Omental fat pad (tissue), 4 donors: ENCODE results near the gene KMT2D. TPM values are rescaled to one million over a fixed set of nuclear protein-coding genes. Genes with fewer than 3 reads are reported as not detected.

Experiments used
- ATAC-seq: fragments of 150-250 bp; one replicate; pipeline ENCODE4 v1.9.1; 2016; ENCODE audit warnings: mild to moderate bottlenecking, moderate library complexity; ENCODE audit not compliant: low FRiP score
- DNase-seq: peaks from one replicate; pipeline ENCODE4 v3.0.0-alpha.2; 2019; ENCODE audit warnings: low spot score
- CTCF ChIP-seq, 3 donors: fragments of 450-650 bp; IDR thresholded peaks; one replicate each; pipeline ENCODE4 v1.5.1; 2016 to 2017; ENCODE audit warnings: antibody characterized with exemption in 3 of 3, mild to moderate bottlenecking in 3 of 3, moderate library complexity in 2 of 3
- total RNA-seq, 4 donors: library from RNA; depleted of rRNA; stranded (reverse); fragments of >200 nt; gene quantifications; one replicate each; pipeline ENCODE4 v1.1.0, GENCODE V29; 2016

Gene KMT2D
- 10 to 100 TPM; 31.2 to 87.0 (median 49.0) TPM for total RNA-seq

- TF ChIP-seq CTCF (IDR thresholded peaks at IDR 0.05): no peak
- peak; percentile 83 for ATAC-seq
- peak; percentile 64 for DNase-seq
Measured at GRCh38 chr12:49060237-49061156, at the start of gene KMT2D. KMT2D (minus strand) TSS chr12:49060794; CDS start chr12:49055324, 5,470 bp downstream.

GRCh38 chr12:49109641-49110463 is 49.3 kb upstream of the KMT2D start:
- DNase-seq (no peak), ATAC-seq (peak; percentile 21)
- TF ChIP-seq CTCF (IDR thresholded peaks at IDR 0.05): no peak

- peak; percentile 76 for ATAC-seq
- no peak for TF ChIP-seq CTCF (IDR thresholded peaks at IDR 0.05)
- DNase-seq: peak; percentile 38
Measured at GRCh38 chr12:49108958-49109404, 48.4 kb upstream of the KMT2D start.

- no peak for ATAC-seq
- no peak for DNase-seq
- TF ChIP-seq CTCF (IDR thresholded peaks at IDR 0.05): no peak
Measured at GRCh38 chr12:49105504-49106084, 45.0 kb upstream of the KMT2D start.

- DNase-seq (no peak), ATAC-seq (no peak)
Measured at GRCh38 chr12:49104822-49105221, 44.2 kb upstream of the KMT2D start.

More at GRCh38 chr12:49104822-49105221, 44.2 kb upstream of the KMT2D start:
- no peak for TF ChIP-seq CTCF (IDR thresholded peaks at IDR 0.05)
